GM23248 (cell line): ENCODE results near the gene OR52K2.

Experiments
- EZH2 ChIP-seq: fragments of 200-600 bp; sonication (generic); IDR thresholded peaks from 2 replicates; pipeline ENCODE4 v1.6.1; 2018; ENCODE audit warnings: antibody characterized with exemption, mild to moderate bottlenecking; ENCODE audit not compliant: insufficient read depth, poor library complexity, severe bottlenecking
- EZH2phosphoT487 ChIP-seq: fragments of 200-600 bp; sonication (generic); IDR thresholded peaks from 2 replicates; pipeline ENCODE4 v1.6.1; 2018; ENCODE audit warnings: antibody characterized with exemption, moderate library complexity, mild to moderate bottlenecking, low read depth; ENCODE audit not compliant: insufficient read depth

DNA sequence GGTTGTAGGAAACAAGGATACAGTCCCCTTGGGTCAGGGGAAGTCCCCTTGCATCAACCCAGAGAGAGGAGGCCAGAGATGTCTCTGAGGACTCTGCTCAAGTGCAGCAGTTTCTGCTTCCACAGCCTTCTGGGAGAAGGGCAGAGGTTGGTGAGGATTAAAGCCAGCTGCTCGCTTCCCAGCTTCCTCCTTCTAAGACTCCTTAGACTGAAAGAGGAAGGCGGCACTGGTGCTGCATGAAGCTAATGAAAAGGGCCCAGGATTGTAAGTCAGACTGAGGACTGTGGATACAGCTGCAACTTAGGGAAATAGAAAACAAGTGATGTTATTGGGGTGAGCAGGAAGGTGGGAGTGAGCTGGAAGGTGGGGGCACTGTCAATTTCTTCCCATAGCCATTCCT, 33.4 kb downstream of the OR52K2 start, which contains the start of gene OR52K1:
- no peak for TF ChIP-seq EZH2
- TF ChIP-seq EZH2phosphoT487 = no peak
